HL-60/S4 treated with phorbol 12-myristate 13-acetate at 8.2 ng/mL for 4 days and 3 days (cell line): ENCODE measurements around the gene ANKRD60.

ENCODE experiments used
- in situ Hi-C: fragments of 300-500 bp; cut with MboI; formaldehyde crosslinking; loops from 2 replicates; pipeline ENCODE4 v1.15.0; 2022; ENCODE audit warnings: low sequenced_read_pairs

Gene ANKRD60

GRCh38 chr20:58173091-58173490 lies 55.4 kb downstream of the ANKRD60 start:
- in situ Hi-C loops, result no loop called here

- in situ Hi-C loops, result no loop called here
These were observed 56.5 kb downstream of the ANKRD60 start for GRCh38 chr20:58171796-58172425.

GRCh38 chr20:58169450-58169849 lies 59.0 kb downstream of the ANKRD60 start:
- in situ Hi-C loops, result no loop called here

- in situ Hi-C loops, result no loop called here
These were observed 59.6 kb downstream of the ANKRD60 start for GRCh38 chr20:58168843-58169242.

GRCh38 chr20:58167759-58168158 lies 60.7 kb downstream of the ANKRD60 start:
- in situ Hi-C loops, result no loop called here
